Measurements from ENCODE around the gene CNTN4.

The CNTN4 gene

DNA sequence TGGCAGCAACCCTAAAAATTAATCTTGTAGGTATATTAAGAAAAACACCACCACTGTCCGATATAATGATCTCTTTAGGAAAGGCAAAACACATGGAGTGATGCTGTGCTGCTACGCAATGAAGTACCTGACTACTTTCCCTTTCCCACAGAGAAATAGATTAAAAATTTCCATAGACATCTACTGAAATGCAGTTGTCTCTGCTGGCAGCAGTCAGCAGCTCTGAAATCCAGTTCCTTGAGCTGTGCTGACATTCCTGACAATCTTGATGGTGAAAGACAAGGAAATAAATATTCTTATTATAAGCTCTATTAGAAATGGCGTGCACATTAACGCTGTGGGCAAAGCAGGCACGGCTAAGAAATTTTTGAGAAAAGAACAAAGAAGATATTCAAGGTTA is 723.9 kb downstream of the CNTN4 start:
- TF ChIP-seq, protein P1, sequence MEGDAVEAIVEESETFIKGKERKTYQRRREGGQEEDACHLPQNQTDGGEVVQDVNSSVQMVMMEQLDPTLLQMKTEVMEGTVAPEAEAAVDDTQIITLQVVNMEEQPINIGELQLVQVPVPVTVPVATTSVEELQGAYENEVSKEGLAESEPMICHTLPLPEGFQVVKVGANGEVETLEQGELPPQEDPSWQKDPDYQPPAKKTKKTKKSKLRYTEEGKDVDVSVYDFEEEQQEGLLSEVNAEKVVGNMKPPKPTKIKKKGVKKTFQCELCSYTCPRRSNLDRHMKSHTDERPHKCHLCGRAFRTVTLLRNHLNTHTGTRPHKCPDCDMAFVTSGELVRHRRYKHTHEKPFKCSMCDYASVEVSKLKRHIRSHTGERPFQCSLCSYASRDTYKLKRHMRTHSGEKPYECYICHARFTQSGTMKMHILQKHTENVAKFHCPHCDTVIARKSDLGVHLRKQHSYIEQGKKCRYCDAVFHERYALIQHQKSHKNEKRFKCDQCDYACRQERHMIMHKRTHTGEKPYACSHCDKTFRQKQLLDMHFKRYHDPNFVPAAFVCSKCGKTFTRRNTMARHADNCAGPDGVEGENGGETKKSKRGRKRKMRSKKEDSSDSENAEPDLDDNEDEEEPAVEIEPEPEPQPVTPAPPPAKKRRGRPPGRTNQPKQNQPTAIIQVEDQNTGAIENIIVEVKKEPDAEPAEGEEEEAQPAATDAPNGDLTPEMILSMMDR (IDR thresholded peaks at IDR 0.05; ENCODE audit: insufficient read depth, low read length, poor library complexity, severe bottlenecking) = no peak
- Histone ChIP-seq H3K27me3 (replicated peaks; ENCODE audit: control insufficient read depth, insufficient read depth, low read length) (no peaks in the 10 kb centered on the region), H3K4me3 (replicated peaks; ENCODE audit: low read depth, low read length) (no peak overlapping the region), H3K36me3 (ENCODE audit: control insufficient read depth, insufficient read depth, low read length) (no peaks in the 10 kb centered on the region)
- DNase-seq (ENCODE audit: extremely low read depth, insufficient read length) = no peak

DNA sequence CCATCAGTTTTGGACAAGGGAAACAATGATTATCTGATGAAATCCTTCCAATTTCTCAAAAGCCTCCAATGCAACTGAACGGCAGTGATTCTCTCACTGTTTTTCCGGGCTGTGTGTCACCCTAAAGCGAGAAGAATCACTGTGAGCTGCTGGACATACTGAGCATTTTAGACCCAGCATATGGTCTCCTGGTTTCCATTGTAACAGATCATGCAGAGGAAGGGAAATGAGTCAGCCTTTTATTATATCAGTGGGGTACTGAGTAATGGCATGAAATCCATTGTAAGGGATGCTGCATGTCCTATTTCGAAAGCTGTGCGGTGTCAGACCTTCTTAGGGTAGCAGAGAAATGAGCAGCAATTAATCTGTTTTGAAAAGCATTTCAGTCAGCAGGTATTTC is 724.4 kb downstream of the CNTN4 start:
- no peak for DNase-seq (ENCODE audit: extremely low read depth, insufficient read length)
- H3K4me3 ChIP-seq (replicated peaks; ENCODE audit: low read depth, low read length) = no peak overlapping the region
- H3K27me3 ChIP-seq (replicated peaks; ENCODE audit: control insufficient read depth, insufficient read depth, low read length) = no peaks in the 10 kb centered on the region
- TF ChIP-seq, protein P1 (IDR thresholded peaks at IDR 0.05; ENCODE audit: insufficient read depth, low read length, poor library complexity, severe bottlenecking) = no peak
- no peaks in the 10 kb centered on the region for H3K36me3 ChIP-seq (ENCODE audit: control insufficient read depth, insufficient read depth, low read length)

DNA sequence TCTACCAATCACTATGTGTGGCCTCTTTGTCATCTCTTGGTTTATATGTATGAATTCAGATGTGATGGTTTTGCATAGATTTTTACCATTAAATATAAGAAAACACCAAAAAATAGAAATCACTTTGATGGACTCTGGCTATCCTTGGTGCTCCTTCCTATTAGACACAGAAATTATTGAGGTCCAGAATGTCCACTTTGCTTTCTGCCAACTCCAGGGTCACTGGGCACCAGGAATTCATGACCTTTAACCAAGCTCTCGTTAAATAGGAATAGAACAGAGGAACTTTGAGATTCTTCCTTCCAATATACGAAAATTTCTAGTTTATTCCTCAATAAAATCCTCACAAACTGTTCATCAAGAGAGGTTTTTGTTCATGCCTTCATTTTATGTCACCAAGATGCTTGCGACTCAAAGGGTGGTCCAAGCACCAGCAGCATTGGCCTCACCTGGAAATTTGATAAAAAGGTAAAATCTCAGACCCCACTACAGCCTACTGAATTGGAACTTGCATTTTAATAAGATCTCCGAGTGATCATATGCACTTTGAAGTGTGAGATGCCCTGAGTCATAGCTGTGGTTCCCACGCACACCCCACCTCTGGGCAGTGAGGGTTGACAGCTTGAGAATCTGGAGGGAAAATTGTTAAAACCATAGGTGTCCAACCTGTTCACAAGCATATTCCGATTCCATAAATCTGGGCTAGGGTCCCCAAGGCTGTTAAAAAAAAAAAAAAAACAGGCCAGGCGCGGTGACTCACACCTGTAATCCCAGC is 725.0 kb downstream of the CNTN4 start:
- no peaks in the 10 kb centered on the region for H3K36me3 ChIP-seq (ENCODE audit: control insufficient read depth, insufficient read depth, low read length)
- no peaks in the 10 kb centered on the region for H3K27me3 ChIP-seq (replicated peaks; ENCODE audit: control insufficient read depth, insufficient read depth, low read length)
- DNase-seq (ENCODE audit: extremely low read depth, insufficient read length) = no peak
- TF ChIP-seq, protein P1 (IDR thresholded peaks at IDR 0.05; ENCODE audit: insufficient read depth, low read length, poor library complexity, severe bottlenecking) = no peak
- H3K4me3 ChIP-seq (replicated peaks; ENCODE audit: low read depth, low read length) = no peak overlapping the region

DNA sequence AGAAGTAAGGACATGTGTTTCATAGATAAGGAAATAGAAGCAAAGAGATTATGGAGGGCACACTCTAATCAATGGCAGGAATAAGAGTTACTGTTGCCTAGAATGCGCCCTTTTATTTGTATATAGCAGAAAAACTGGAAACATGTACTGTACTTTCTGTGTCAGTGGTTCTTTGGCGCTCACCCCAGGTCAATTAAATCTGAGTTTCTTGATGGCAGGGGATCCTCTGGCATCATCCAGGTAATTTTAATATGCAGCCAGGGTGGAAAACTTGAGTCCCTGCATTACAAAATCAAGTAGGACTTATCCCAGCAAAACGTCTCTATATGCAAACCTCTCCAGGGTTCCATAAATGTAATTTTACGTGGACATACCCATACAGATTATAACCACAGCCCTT is 727.4 kb downstream of the CNTN4 start:
- no peak for DNase-seq (ENCODE audit: extremely low read depth, insufficient read length)
- Histone ChIP-seq H3K4me3 (replicated peaks; ENCODE audit: low read depth, low read length) (no peak overlapping the region), H3K36me3 (ENCODE audit: control insufficient read depth, insufficient read depth, low read length) (no peaks in the 10 kb centered on the region), H3K27me3 (replicated peaks; ENCODE audit: control insufficient read depth, insufficient read depth, low read length) (no peaks in the 10 kb centered on the region)
- TF ChIP-seq, protein P1 (IDR thresholded peaks at IDR 0.05; ENCODE audit: insufficient read depth, low read length, poor library complexity, severe bottlenecking) = no peak

DNA sequence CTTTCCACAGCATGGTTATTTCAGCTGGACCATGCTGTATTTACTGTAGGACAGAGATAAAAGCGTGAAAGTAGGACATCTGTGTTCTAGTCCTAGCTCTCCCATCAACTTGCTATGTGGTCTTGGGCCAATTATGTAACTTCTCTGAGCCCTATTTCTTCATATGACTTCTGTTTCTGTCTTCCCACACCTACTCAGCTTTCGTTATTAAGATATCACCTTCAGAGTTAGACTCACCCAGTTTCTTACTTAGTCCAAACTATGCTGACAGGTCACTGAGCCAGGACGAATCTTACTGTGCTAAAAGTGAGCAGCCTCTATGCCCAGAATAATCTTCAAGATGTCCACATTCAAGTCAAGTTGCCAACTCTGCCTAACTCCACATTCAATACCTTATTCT is 727.8 kb downstream of the CNTN4 start:
- TF ChIP-seq, protein P1 (IDR thresholded peaks at IDR 0.05; ENCODE audit: insufficient read depth, low read length, poor library complexity, severe bottlenecking) = no peak
- DNase-seq (ENCODE audit: extremely low read depth, insufficient read length) = no peak
- H3K4me3 ChIP-seq (replicated peaks; ENCODE audit: low read depth, low read length) = no peak overlapping the region
- no peaks in the 10 kb centered on the region for H3K27me3 ChIP-seq (replicated peaks; ENCODE audit: control insufficient read depth, insufficient read depth, low read length)
- H3K36me3 ChIP-seq (ENCODE audit: control insufficient read depth, insufficient read depth, low read length) = no peaks in the 10 kb centered on the region

All from GM06990 (cell line).